Activated T-helper 9 cell treated with anti-CD3 and anti-CD28 coated beads, Interleukin-2, amount 50 U/mL, for 16 hours (primary cell): ENCODE measurements around the gene ARHGAP31.
A peak's percentile ranks its signal among the peaks of the same experiment; 100 is the strongest.

Experiments used
- DNase-seq: peaks from one replicate; pipeline ENCODE4 v3.0.0-alpha.2; 2020; ENCODE audit warnings: low read depth

Gene ARHGAP31

DNA sequence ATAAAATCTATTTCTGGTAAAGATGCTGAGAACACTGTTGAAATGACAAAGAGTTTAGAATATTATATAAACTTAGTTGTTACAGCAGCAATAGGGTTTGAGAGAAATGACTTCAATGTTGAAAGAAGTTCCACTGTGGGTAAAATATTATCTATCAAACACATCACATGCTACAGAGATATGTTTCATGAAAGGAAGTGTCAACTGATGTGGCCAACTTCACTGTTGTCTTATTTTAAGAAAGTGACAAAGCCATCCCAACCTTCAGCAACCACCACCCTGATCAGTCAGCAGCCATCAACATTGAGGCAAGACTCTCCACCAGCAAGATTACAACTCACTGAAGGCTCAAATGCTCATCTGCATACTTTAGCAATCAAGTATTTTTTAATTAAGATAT lies 149.0 kb downstream of the ARHGAP31 start:
- no peak for DNase-seq

DNA sequence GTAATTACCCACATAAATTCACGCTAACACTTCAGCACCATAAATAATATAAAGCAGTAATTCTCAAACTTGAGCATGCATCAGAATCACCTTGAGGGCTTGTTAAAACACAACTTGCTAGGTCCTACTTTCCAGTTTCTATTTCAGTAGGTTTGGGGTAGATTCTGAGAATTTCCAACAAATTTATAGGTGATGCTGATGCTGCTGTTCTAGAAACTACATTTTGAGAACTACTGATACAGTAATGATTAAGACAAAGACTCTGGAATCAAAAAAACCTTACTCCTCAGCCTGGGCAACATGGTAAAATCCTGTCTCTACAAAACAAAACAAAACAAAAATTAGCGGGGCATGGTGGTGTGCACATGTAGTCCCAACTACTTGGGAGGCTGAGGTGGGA lies 150.4 kb downstream of the ARHGAP31 start:
- DNase-seq = no peak

DNA sequence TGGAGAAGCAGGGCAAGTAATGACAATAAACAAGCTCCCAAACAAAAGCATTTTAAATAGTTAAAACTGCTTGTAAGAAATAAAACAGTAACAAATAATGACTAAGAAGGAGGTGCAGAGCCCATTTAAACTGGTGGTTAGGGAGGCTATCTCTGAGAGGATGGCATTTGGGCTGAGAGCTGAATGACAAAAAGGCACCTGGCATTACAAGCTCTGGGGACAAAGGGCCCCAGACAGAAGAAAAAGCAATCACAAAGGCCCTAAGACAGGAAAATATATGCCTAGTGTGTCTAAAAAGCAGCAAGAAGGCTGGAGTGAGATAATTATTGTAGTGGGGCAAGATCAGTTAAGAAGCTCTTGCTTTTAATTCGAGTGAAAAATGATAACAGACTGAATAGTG lies 159.6 kb downstream of the ARHGAP31 start:
- no peak for DNase-seq

DNA sequence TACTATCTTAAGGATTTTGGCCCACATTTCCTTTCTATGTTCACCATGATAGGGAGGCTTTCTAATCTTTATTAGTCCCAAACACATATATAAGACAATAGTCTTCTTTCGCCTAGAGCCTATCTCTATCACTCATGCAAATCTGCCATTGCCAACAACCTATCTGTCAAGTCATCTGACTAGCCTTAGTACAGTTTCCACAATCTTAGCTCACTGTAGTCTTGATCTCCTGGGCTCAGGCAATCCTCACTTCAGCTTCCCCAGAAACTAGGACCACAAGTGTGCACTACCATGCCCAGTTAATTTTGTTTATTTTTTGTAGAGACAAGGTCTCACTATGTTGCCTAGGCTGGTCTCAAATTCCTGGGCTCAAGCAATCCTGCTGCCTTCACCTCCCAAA lies 162.3 kb downstream of the ARHGAP31 start:
- DNase-seq = no peak

DNA sequence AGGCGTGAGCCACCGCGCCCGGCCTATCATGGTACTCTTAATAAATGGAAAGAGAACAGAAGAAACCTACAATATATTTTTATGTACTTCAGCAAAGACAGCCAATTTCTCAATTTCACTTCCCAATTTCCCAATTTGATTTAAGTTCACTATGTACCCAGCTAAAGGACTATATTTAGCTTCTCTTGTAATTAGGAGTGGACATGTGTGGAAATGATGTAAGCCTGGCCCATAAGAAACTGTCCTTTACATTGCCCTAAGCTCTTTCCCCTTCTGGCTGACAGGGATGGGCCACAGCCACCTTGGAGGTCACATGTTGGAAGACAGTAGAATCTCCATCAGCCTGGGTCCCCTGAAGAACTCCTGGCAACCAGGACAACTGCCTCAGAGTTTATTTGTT lies 163.1 kb downstream of the ARHGAP31 start:
- no peak for DNase-seq

DNA sequence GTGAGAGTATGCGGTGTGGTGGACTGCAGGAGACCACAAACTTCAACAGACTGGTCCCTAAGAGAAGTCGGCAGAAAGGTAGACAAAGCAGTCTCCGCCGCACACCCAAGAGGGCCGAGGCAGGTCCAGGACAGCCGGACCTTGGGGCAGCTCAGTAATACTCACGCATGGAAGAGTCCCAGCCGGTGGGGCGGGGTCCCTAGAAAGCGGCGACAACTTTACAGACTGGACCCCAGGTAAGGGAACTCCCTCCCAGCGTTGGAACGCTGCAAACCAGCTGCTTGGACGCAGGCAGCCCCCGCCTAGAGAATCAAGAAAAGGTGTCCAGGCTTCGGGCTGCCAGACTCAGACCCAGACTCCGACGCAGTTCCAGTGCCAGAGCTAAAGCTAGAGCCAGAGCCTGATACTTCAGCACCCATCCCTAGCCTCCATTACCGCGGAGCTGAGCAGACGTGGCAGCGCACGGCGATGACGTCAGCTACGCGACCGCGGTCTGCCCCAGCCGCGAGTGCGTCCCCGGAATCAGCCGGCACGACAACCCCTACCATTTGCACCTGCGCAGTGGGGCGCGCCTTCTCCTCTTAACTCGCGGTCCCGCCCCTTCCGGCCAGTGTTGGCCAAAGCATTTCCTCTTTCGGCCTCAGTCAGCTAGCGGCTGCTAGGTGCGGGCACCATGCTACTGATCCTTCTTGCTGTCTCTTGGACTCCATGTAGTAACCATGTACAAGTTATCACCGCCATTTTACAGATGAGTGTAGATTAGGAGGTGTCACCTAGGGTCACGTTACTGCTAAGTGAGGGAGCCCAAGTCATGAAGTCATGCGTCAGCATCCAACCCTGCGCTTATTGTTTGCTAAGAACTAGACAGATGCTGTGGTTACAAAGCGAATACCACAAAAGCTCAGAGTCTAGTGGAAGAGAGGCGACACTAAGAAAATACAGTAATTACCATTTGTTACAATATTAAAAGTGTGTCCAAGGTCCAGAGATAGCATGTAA lies 169.3 kb downstream of the ARHGAP31 start, which contains the start of gene TMEM39A:
TMEM39A (minus strand) TSS at position 445 of the 999 bp plus-strand sequence. CDS start 1,541 bp downstream, outside the sequence.
- DNase-seq = peak; percentile 98

DNA sequence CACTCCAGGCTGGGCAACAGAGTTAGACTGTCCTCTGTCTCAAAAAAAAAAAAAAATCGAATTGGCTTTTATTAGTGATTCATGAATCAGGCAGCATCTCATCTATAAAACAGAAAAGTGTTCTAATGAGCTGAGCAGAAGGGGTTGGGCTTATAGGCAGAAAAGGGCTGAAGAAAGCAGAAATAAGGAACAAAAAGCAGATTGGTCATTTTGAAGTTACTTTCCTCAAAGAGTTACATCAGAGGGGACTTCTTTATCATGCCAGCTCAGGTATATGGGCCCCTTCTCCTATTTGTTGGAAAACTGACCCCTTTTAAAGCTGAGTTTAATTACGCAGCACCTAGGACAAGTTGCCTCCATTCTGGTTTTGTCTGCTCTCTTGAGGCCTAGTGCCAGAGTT lies 173.9 kb downstream of the ARHGAP31 start:
- DNase-seq = no peak

DNA sequence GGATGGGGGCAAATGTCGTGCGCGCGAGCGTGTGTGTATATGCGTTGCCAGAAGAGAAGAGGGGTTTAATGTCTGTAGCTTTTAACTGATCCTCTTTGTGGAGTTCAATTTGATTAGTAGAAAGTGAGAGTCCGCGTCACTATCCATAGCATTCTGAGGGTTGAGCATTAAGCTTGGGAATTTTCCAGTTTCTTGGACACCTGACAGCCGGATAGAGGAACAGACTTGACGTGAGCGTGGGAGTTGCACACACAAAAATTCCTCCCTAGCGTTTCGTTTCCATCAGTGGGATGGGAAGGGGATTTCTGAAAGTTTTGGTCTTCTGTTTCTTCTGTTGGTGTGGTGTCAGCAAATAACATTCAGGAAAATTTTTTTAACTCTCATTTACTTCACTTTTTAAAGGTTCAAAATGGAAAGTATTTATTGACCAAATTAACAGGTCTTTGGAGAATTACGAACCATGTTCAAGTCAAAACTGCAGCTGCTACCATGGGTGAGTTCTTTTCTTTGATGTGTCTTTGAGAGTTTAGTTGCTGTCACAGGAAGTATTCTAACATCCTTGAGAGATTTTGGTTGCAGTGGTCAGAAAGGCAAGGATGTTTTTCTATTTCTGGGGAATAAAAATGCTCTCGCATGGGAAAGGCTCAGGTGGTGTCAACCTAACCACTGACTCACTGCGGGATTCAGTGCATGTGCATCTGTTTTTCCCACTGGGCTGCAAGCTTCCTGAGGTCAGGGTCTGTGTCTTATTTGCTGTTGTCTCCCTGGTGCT lies 175.4 kb downstream of the ARHGAP31 start:
- DNase-seq = no peak
